ENCODE measurements around the gene MXD4.

The MXD4 gene

DNA sequence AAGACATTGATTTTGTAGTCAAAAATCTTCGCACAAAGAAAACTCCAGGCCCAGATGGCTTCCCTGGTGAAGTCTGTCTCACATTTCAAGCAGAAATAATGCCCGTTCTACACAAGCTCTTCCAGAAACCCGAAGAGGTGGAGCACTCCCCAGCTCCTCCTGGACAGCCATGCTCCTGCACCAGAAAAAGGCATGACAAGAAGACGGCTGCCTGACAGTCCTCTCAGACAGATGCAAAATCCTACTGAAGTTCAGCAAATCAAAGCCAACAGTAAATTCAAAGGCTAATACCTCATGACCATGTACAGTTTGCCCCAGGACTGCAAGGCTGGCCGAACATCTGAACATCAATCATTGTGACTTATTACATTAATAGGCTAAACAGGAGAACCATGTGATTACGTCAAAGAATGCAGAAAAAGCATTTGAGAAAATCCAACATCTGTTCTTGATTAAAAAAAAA, 30.8 kb upstream of the MXD4 start:
- DNase-seq (ENCODE audit: low spot score), result peak; percentile 78

- DNase-seq (ENCODE audit: low spot score), result no peak
Observed at GRCh38 chr4:2291705-2292645, 30.1 kb upstream of the MXD4 start.

GRCh38 chr4:2290974-2291704, 29.2 kb upstream of the MXD4 start:
- DNase-seq (ENCODE audit: low spot score), result no peak

- no peak for DNase-seq (ENCODE audit: low spot score)
Observed at GRCh38 chr4:2290488-2290887, 28.6 kb upstream of the MXD4 start.

- DNase-seq (ENCODE audit: low spot score), result no peak
Observed at GRCh38 chr4:2289955-2290333, 28.0 kb upstream of the MXD4 start.

DNA sequence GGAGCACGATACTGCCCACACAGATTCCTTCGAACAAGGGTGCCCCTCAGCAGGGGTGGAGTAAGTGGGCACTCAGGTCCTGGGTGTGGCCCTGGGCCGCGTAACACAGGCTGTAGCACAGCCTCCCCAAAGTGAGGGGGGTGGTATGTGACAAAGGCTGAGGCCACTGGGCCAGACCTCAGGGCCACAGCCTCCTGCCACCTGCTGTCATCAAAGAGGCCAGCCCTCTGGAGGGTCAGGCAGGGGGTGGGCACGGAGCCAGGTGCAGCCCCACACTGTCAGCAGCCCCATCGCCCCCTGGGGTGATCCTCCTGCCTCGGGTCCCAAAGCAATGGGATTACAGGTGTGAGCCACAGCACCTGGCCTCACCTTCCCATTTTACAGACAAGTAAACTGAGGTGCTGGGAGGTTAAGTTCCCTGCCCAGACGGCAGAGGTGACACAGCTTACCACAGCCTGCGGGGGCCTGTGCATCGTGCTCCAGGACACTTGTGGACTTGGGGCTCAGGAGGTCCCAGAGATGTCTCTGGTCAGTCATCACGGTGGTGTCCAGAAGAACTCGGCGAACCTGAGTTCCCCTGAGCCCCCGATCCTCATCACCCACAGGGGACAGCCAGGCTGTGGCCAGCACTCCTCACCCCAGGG, 27.5 kb upstream of the MXD4 start:
- DNase-seq (ENCODE audit: low spot score), result no peak

DNA sequence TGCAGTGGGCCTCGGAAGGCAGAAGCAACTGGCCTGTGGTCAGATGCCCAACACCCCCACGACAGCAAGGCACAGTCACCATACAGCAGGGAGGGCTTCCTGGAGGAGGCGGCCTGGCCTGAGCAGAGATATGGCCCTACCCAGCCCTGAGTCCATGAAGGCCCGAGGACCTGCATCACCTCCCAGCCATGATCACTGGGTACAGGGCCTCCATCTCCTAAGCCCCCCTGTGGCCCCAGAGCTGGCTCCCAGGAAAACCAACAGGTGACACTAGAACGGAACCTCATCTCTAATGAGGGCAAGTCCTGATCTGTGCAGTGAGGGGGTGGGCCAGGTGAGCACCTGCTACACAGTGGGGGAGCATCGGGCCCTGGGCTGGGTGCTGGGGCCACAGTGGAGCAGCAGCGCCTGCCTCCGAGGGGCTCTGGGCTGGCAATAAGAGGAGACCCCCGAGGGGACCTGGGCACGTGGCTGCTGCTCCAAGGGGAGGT, 26.2 kb upstream of the MXD4 start:
- no peak for DNase-seq (ENCODE audit: low spot score)

DNA sequence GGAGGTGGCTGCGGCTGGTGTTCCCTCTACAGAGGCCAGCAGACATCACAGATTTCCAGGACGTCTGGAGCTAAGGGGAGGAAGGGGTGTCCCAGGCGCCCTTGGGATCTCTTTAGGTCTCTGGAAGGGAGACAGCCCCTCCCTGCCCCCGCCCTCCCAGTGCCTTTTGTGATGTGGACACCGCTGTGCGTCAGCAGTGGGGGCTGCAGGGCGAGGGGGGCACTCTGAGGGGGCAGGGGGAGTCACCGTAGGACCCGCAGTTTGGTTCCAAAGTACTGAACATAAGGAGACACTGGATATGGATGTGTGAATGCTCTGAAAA, 25.6 kb upstream of the MXD4 start:
- no peak for DNase-seq (ENCODE audit: low spot score)

DNA sequence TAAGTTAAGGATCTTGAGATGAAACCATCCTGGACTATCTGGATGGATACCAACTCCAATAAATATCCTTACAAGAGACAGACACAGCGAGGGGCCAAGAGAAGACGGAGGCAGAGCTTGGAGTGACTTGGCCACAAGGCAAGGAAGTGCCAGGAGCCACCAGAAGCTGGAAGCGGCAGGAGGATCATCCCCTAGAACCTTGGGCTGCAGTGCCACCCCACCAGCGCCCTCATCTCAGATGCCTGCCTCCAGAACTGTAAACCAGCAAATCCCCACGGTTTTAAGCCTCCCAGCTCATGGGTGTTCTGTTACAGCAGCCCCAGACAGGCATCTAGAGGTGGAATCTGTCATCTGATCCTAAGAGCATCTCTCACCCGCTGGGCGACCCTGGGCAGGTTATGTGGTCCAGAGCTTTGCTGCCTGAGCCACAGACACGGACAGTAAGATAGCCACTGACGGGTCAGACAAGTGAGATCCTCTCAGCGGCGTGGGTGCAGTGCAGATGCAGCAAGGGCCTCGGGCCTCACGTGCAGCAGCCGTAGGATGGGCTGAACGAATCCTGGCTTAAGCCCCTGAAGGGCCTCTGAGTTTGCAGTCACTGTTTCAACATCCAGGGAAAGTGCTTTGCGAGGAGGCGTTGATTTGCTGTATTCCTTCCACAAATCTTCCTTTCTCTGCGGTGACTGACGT, 25.1 kb upstream of the MXD4 start:
- no peak for DNase-seq (ENCODE audit: low spot score)

DNA sequence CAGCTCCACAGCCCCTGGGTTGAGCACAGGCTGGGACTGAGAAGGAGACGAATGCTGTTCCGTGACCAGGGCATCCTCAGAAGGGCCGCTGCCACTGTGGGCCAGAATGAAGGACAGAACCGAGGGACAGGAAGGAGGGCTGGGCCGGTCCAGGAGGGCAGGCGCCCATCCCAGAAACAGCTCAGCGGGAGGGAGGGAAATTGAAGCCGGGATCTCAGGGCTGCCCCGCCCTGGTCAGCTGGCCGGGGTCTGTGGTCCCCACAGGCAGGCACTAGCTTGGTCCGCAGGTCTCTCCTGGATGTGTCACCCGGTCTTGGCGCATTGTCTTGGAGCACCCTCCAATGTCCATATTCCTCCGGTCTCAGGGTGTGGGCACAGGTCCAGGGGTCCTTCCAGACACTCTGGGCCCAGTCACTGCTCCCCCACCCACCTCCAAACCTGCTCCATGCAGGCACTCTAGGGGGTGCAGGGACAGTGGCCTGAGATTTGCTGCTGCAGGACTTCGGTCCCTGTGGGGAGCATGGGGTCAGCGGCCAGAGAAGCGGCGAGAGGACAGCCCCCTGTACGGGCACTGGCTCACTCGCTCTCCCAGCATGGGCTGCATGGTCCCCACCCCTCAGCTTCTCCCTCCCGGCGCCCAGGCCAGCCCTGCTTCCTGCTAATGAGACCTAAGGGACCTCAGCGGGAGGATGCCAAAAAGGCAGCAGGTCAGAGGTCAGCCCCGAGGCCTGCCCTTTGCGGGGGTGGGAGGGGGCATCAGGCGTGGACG, 23.9 kb upstream of the MXD4 start:
- DNase-seq (ENCODE audit: low spot score), result no peak

- no peak for DNase-seq (ENCODE audit: low spot score)
Observed at GRCh38 chr4:2284934-2285612, 23.2 kb upstream of the MXD4 start.

DNA sequence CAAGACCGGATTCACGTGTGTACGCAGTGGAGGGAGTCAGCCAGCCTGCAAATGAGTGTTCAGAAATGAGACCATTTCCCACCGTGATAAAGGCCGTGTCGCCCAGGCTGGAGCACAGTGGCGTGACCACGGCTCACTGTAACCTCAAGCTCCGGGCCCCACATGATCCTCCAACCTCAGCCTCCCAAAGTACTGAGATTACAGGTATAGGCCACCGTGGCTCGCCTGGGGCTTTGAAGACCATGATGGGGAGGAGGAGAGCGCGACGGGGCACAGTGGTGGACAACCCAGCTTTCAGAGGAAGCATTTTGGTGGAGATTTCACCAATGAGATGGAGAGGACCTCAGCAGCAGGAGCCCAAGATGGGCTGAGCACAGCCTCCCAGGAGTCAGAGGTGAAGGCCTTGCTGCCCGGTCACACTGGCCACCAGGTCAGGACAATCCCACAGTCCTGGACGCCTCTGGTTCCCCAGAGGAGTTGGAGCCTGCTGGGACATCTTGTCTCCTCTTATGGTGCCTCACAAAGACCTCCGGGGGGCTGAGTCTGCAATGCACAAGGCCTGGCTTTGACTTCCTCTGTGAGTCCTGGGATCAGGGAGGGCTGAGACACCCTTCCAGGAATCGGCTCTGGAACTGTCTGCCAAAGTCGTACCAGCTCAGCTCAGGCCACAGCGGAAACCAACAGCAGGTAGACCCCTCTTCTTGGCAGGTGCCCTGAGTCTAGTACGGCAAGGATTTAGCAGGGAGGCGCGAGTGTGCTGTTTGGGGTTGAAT, 22.4 kb upstream of the MXD4 start:
- DNase-seq (ENCODE audit: low spot score), result no peak

- no peak for DNase-seq (ENCODE audit: low spot score)
Observed at GRCh38 chr4:2283199-2283711, 21.3 kb upstream of the MXD4 start.

GRCh38 chr4:2281575-2282343, 19.9 kb upstream of the MXD4 start:
- no peak for DNase-seq (ENCODE audit: low spot score)

- DNase-seq (ENCODE audit: low spot score), result no peak
Observed at GRCh38 chr4:2280531-2281300, 18.8 kb upstream of the MXD4 start.

- DNase-seq (ENCODE audit: low spot score), result no peak
Observed at GRCh38 chr4:2277956-2278355, 16.0 kb upstream of the MXD4 start.

GRCh38 chr4:2276581-2277325, 14.8 kb upstream of the MXD4 start:
- DNase-seq (ENCODE audit: low spot score), result no peak
